AG04450 (cell line): ENCODE results near the gene LNP1. TPM values are rescaled to one million over a fixed set of nuclear protein-coding genes. Genes with fewer than 3 reads are reported as not detected.

Experiments used
- CTCF ChIA-PET: fragments of 300-600, 350-600 bp; formaldehyde crosslinking; extraction: SDS; loops from one replicate; lab custom pipeline; 2022; ENCODE audit warnings: antibody characterized with exemption, inconsistent platforms; lab: Charles Lee
- POLR2A ChIA-PET: fragments of 350-600 bp; formaldehyde crosslinking; extraction: SDS; loops from one replicate; lab custom pipeline; 2021; ENCODE audit warnings: antibody characterized with exemption, inconsistent platforms; lab: Yijun Ruan, JAX
- DNase-seq: peaks from one replicate; pipeline ENCODE4 v3.0.0-alpha.2; 2011; ENCODE audit warnings: low read depth, low spot score
- H3K27ac ChIP-seq: one replicate; pipeline ENCODE4 v1.5.1; 2012; ENCODE audit warnings: low read depth, low read length, control low read depth
- H3K27me3 ChIP-seq: one replicate; pipeline ENCODE4 v1.6.0; 2012; ENCODE audit warnings: low read length; ENCODE audit not compliant: control insufficient read depth, insufficient read depth
- H3K4me3 ChIP-seq: 2 replicates; pipeline ENCODE4 v1.5.1; 2011; ENCODE audit warnings: mild to moderate bottlenecking, low read depth, low read length, control low read depth
- H3K9me3 ChIP-seq: 2 replicates; pipeline ENCODE4 v1.5.1; 2012; ENCODE audit warnings: low read length; ENCODE audit not compliant: control insufficient read depth, insufficient read depth
- polyA plus RNA-seq: library from polyadenylated mRNA; depleted of rRNA; stranded (reverse); fragments of >200 nt; gene quantifications from 2 replicates; pipeline ENCODE4 v1.2.3, GENCODE V29; 2011
- TF ChIP-seq, protein P1 (sequence below): IDR thresholded peaks from 2 replicates; pipeline ENCODE4 v1.5.1; 2011; ENCODE audit warnings: low read depth, low read length, control low read depth, inconsistent platforms

The LNP1 gene
- polyA plus RNA-seq, 1 experiment, result 3.3 TPM

DNA sequence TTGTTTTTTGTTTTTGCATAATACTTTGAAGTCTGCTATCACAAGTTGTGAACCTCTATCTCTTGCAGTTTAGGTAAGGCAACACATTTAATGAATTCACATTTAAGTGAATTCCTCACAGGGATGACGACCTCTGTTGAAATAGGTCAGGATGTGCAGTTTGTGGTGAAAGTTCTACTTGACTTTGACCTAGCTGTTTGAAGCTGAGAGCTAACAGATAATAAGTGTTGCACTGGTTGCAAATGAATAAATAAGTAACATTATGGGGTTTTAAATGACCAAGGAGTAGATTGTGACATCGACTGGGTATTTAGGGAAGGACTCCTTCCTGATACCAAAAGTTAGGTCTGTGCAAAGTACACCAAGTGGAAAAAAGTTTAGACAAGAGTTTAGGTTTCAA lies 42.9 kb upstream of the LNP1 start:
- H3K27me3 ChIP-seq, result no peaks in the 10 kb centered on the region
- no peak for DNase-seq
- ChIA-PET POLR2A (no interaction called here), CTCF (no interaction called here)
- no peaks in the 10 kb centered on the region for H3K9me3 ChIP-seq
- H3K27ac ChIP-seq, result no peak overlapping the region
- TF ChIP-seq, protein P1, sequence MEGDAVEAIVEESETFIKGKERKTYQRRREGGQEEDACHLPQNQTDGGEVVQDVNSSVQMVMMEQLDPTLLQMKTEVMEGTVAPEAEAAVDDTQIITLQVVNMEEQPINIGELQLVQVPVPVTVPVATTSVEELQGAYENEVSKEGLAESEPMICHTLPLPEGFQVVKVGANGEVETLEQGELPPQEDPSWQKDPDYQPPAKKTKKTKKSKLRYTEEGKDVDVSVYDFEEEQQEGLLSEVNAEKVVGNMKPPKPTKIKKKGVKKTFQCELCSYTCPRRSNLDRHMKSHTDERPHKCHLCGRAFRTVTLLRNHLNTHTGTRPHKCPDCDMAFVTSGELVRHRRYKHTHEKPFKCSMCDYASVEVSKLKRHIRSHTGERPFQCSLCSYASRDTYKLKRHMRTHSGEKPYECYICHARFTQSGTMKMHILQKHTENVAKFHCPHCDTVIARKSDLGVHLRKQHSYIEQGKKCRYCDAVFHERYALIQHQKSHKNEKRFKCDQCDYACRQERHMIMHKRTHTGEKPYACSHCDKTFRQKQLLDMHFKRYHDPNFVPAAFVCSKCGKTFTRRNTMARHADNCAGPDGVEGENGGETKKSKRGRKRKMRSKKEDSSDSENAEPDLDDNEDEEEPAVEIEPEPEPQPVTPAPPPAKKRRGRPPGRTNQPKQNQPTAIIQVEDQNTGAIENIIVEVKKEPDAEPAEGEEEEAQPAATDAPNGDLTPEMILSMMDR, result no peak
- H3K4me3 ChIP-seq, result no peak overlapping the region

DNA sequence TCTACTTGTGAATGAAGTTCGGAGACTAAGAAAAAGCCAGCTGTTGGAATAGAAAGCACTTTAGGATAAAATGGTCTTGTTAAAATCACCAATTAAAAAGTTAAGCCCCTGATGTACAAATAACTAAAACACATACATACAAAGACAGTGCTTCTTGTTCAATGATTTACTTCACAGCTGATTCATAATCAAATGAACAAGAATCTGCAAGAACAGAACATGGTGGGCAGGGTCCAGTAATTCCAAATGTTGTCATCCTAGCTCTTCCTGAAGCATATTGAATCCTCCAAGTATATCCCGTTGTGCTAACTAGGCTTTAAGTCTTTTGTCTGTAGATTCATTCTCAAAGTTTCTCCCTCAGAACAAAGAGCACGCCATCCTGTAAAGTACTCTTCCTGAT lies 42.3 kb upstream of the LNP1 start:
- no peaks in the 10 kb centered on the region for H3K27me3 ChIP-seq
- no peak for DNase-seq
- H3K27ac ChIP-seq, result no peak overlapping the region
- TF ChIP-seq, protein P1, result no peak
- ChIA-PET CTCF (no interaction called here), POLR2A (no interaction called here)
- no peak overlapping the region for H3K4me3 ChIP-seq
- H3K9me3 ChIP-seq, result no peaks in the 10 kb centered on the region

DNA sequence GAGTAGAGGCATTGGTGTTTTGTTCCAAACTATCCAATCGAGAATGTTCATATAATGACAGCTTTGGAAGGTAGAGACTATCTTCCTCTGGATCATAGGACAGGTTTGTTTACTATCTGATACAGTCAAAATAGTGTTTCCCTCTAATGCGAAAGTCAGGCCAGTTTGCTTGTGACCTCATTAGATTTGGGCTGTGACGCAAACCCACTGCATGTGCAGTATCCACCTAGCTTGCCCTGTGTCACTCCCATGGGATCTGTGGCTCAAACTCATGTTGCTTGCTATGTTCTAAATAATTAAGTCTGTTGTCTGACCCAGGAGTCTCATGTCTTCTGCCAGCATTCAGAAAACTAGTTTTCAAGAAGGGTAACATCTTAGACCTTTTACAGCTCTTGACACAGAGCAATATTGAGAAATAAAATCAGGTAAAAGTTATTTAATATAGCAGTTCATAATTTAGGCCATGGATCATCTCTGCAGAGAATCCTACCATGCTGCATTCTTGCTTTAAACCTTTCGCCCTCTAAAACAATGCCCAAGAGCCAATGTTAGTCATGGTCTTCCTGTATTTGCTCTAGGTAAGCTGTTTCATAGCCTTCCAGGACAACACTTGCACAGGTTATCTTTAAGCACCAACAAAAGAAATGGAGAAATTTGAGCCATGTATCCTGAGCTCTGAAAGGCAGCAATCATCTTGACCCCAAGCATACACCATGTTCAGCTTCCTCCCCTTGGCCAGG lies 40.4 kb upstream of the LNP1 start:
- no peaks in the 10 kb centered on the region for H3K27me3 ChIP-seq
- POLR2A ChIA-PET, result no interaction called here
- H3K9me3 ChIP-seq, result no peaks in the 10 kb centered on the region
- DNase-seq, result no peak
- no peak overlapping the region for H3K4me3 ChIP-seq
- H3K27ac ChIP-seq, result no peak overlapping the region
- CTCF ChIA-PET, result no interaction called here
- TF ChIP-seq, protein P1, result no peak

DNA sequence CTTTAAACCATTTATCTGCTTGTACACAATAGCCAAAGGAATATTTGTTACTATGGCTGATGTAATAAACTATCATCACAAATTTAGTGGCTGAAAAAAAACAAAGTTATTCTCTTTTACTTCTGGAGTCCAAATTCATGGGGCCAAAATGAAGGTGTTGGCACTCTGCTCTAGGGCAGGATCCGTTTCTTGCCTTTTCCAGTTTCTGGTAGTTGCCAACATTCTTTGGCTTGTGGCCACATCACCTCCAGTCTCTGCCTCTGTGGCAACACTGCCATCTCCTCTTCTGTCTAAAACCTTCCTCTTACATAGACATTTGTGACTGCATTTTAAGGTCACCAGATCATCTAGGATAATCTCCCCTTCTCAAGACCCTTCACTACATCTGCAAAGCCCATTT lies 39.4 kb upstream of the LNP1 start:
- TF ChIP-seq, protein P1, result no peak
- Histone ChIP-seq H3K27me3 (no peaks in the 10 kb centered on the region), H3K4me3 (no peak overlapping the region), H3K27ac (no peak overlapping the region), H3K9me3 (no peaks in the 10 kb centered on the region)
- no peak for DNase-seq
- CTCF ChIA-PET, result no interaction called here
- POLR2A ChIA-PET, result no interaction called here

DNA sequence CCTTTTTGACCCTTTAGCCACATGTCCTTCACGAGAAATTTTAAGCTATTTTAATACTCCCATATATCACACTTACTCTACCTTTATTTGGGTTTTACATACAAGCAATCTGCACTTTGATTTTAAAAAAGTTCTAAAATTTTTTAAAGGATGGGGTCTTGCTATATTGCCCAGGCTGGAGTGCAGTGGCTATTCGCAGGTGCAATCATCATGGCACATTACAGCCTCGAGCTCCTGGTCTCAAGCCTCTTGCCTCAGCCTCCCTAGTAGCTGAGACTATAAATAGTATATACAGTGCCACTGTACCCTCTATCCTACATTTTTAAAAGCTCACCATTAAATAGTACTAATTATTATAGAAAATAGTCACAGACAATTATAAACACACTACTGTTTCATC lies 36.9 kb upstream of the LNP1 start:
- POLR2A ChIA-PET, result no interaction called here
- no peak for DNase-seq
- Histone ChIP-seq H3K27me3 (no peaks in the 10 kb centered on the region), H3K4me3 (no peak overlapping the region), H3K27ac (no peak overlapping the region), H3K9me3 (no peaks in the 10 kb centered on the region)
- CTCF ChIA-PET, result interaction anchor here (0.9 kb wide), 1 partner anchor 225 kb away, joined by 3 read pairs; no protein-coding TSS in a partner anchor
- TF ChIP-seq, protein P1, result no peak
